ENCODE measurements around the gene GDPD2. TPM values are rescaled to one million over a fixed set of nuclear protein-coding genes. Genes with fewer than 3 reads are reported as not detected.

The GDPD2 gene
- total RNA-seq, 2 donors from 2014 or later = 0.12 TPM; not detected in 1

Other genes with a start within 250 kb of the GDPD2 start
- gene DGAT2L6, start 245.8 kb upstream of the GDPD2 start, total RNA-seq = not detected
- not detected for gene AWAT1, start 188.7 kb upstream of the GDPD2 start, total RNA-seq
- gene P2RY4, start 163.1 kb upstream of the GDPD2 start, total RNA-seq = under 1 TPM; 0.34 to 0.69 TPM
- gene ARR3, start 155.0 kb upstream of the GDPD2 start, total RNA-seq = not detected
- not detected for gene RAB41, start 141.1 kb upstream of the GDPD2 start, total RNA-seq
- 10 to 100 TPM; 17.7 to 20.6 TPM for gene PDZD11, start 133.4 kb upstream of the GDPD2 start, total RNA-seq
- gene KIF4A, start 133.2 kb upstream of the GDPD2 start, total RNA-seq = 10 to 100 TPM; 26.4 to 28.7 TPM
- 10 to 100 TPM; 43.8 to 48.9 TPM for gene DLG3, start 21.5 kb downstream of the GDPD2 start, total RNA-seq